GM23338 (cell line): ENCODE results near the gene ZSCAN30.

Experiments
- CTCF ChIP-seq, 2 experiments: fragments of 200-600 bp in 1 of 2; sonication (generic) in 1 of 2; conservative IDR thresholded peaks; 2 replicates each; pipeline versions ENCODE4 v1.5.1 to v1.6.1; 2016 to 2017; ENCODE audit warnings: antibody characterized with exemption in 2 of 2, low read depth in 2 of 2, mild to moderate bottlenecking in 2 of 2, moderate library complexity in 1 of 2
- EZH2 ChIP-seq: fragments of 200-600 bp; sonication (generic); IDR thresholded peaks from one replicate; pipeline ENCODE4 v1.8.0; 2017; ENCODE audit warnings: antibody characterized with exemption, mild to moderate bottlenecking, low read depth; ENCODE audit not compliant: unreplicated experiment
- POLR2AphosphoS5 ChIP-seq: IDR thresholded peaks from 2 replicates; pipeline ENCODE4 v1.6.1; 2016; ENCODE audit warnings: antibody characterized with exemption, low read depth
- REST ChIP-seq: IDR thresholded peaks from one replicate; pipeline ENCODE4 v1.6.1; 2018; ENCODE audit warnings: antibody characterized with exemption; ENCODE audit not compliant: unreplicated experiment
- STAT1 ChIP-seq: IDR thresholded peaks from one replicate; pipeline ENCODE4 v1.6.1; 2016; ENCODE audit warnings: antibody characterized with exemption; ENCODE audit not compliant: unreplicated experiment
- TF ChIP-seq, protein P1 (sequence below): fragments of 250-450 bp; sonication (Bioruptor Pico); IDR thresholded peaks from 2 replicates; pipeline ENCODE4 v1.5.0; 2020; ENCODE audit warnings: mild to moderate bottlenecking, moderate library complexity

GRCh38 chr18:35239314-35239713 lies 50.7 kb downstream of the ZSCAN30 start:
- TF ChIP-seq CTCF (conservative IDR thresholded peaks at IDR 0.05; ENCODE audit: low read depth in 2 of 2) (no peak), POLR2AphosphoS5 (no peak), EZH2 (no peak), REST (no peak), STAT1 (no peak)
- TF ChIP-seq, protein P1, sequence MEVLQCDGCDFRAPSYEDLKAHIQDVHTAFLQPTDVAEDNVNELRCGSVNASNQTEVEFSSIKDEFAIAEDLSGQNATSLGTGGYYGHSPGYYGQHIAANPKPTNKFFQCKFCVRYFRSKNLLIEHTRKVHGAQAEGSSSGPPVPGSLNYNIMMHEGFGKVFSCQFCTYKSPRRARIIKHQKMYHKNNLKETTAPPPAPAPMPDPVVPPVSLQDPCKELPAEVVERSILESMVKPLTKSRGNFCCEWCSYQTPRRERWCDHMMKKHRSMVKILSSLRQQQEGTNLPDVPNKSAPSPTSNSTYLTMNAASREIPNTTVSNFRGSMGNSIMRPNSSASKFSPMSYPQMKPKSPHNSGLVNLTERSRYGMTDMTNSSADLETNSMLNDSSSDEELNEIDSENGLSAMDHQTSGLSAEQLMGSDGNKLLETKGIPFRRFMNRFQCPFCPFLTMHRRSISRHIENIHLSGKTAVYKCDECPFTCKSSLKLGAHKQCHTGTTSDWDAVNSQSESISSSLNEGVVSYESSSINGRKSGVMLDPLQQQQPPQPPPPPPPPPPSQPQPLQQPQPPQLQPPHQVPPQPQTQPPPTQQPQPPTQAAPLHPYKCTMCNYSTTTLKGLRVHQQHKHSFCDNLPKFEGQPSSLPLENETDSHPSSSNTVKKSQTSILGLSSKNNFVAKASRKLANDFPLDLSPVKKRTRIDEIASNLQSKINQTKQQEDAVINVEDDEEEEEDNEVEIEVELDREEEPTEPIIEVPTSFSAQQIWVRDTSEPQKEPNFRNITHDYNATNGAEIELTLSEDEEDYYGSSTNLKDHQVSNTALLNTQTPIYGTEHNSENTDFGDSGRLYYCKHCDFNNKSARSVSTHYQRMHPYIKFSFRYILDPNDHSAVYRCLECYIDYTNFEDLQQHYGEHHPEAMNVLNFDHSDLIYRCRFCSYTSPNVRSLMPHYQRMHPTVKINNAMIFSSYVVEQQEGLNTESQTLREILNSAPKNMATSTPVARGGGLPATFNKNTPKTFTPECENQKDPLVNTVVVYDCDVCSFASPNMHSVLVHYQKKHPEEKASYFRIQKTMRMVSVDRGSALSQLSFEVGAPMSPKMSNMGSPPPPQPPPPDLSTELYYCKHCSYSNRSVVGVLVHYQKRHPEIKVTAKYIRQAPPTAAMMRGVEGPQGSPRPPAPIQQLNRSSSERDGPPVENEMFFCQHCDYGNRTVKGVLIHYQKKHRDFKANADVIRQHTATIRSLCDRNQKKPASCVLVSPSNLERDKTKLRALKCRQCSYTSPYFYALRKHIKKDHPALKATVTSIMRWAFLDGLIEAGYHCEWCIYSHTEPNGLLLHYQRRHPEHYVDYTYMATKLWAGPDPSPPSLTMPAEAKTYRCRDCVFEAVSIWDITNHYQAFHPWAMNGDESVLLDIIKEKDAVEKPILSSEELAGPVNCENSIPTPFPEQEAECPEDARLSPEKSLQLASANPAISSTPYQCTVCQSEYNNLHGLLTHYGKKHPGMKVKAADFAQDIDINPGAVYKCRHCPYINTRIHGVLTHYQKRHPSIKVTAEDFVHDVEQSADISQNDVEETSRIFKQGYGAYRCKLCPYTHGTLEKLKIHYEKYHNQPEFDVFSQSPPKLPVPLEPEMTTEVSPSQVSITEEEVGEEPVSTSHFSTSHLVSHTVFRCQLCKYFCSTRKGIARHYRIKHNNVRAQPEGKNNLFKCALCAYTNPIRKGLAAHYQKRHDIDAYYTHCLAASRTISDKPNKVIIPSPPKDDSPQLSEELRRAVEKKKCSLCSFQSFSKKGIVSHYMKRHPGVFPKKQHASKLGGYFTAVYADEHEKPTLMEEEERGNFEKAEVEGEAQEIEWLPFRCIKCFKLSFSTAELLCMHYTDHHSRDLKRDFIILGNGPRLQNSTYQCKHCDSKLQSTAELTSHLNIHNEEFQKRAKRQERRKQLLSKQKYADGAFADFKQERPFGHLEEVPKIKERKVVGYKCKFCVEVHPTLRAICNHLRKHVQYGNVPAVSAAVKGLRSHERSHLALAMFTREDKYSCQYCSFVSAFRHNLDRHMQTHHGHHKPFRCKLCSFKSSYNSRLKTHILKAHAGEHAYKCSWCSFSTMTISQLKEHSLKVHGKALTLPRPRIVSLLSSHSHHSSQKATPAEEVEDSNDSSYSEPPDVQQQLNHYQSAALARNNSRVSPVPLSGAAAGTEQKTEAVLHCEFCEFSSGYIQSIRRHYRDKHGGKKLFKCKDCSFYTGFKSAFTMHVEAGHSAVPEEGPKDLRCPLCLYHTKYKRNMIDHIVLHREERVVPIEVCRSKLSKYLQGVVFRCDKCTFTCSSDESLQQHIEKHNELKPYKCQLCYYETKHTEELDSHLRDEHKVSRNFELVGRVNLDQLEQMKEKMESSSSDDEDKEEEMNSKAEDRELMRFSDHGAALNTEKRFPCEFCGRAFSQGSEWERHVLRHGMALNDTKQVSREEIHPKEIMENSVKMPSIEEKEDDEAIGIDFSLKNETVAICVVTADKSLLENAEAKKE = no peak
